WTC11 (cell line): Measurements from ENCODE around the gene SERAC1. TPM values are rescaled to one million over a fixed set of nuclear protein-coding genes. Genes with fewer than 3 reads are reported as not detected.

Experiments used
- ATAC-seq: fragments of 200-7000 bp; cut with Tn5 transposase; 2 replicates; pipeline ENCODE4 v1.10.0; 2021; ENCODE audit warnings: mild to moderate bottlenecking, moderate library complexity
- CTCF ChIA-PET: fragments of 300-600 bp; sonication (Branson Sonifier 250); formaldehyde crosslinking; loops from one replicate; lab custom pipeline; 2021; ENCODE audit warnings: antibody characterized with exemption; lab: Charles Lee
- POLR2A ChIA-PET: fragments of 350-600 bp; sonication (Branson Sonifier 250); formaldehyde crosslinking; loops from one replicate; lab custom pipeline; 2021; ENCODE audit warnings: antibody characterized with exemption; lab: Charles Lee
- DNase-seq: peaks from one replicate; pipeline ENCODE4 v3.0.0; 2021; ENCODE audit warnings: low spot score
- H3K27ac Mint-ChIP-seq: 2 replicates; pipeline ENCODE4 v1.8.0; 2021; ENCODE audit warnings: mixed read lengths
- H3K27me3 Mint-ChIP-seq: 2 replicates; pipeline ENCODE4 v1.8.0; 2021; ENCODE audit warnings: low read depth, mild to moderate bottlenecking, moderate library complexity, mixed read lengths
- H3K36me3 Mint-ChIP-seq: 2 replicates; pipeline ENCODE4 v1.8.0; 2021; ENCODE audit warnings: mixed read lengths
- H3K4me1 Mint-ChIP-seq: 2 replicates; pipeline ENCODE4 v1.8.0; 2022; ENCODE audit warnings: mixed read lengths
- H3K4me3 Mint-ChIP-seq: 2 replicates; pipeline ENCODE4 v1.8.0; 2021; ENCODE audit warnings: mild to moderate bottlenecking, moderate library complexity, mixed read lengths
- H3K9me3 Mint-ChIP-seq: 2 replicates; pipeline ENCODE4 v1.8.0; 2021; ENCODE audit warnings: mixed read lengths
- EMX1 ChIP-seq: fragments of 250-450 bp; sonication (Bioruptor Pico); IDR thresholded peaks from 2 replicates; pipeline ENCODE4 v1.8.0; 2021; ENCODE audit warnings: mild to moderate bottlenecking
- HMGA2 ChIP-seq: fragments of 250-450 bp; sonication (Bioruptor Pico); IDR thresholded peaks from 2 replicates; pipeline ENCODE4 v1.4.0; 2021; ENCODE audit warnings: mild to moderate bottlenecking, moderate library complexity
- NR1H2 ChIP-seq: sonication (generic); formaldehyde crosslinking; IDR thresholded peaks from 2 replicates; pipeline ENCODE4 v1.9.0; 2021; ENCODE audit warnings: mild to moderate bottlenecking, moderate library complexity, missing genetic modification reagents
- RELA ChIP-seq: sonication (generic); formaldehyde crosslinking; IDR thresholded peaks from 2 replicates; pipeline ENCODE4 v1.8.1; 2022; ENCODE audit warnings: missing genetic modification reagents, mild to moderate bottlenecking, borderline replicate concordance
- total RNA-seq: library from RNA; stranded (reverse); gene quantifications from 3 replicates; pipeline ENCODE4 v1.2.3, GENCODE V29; 2021
- TF ChIP-seq, protein P1 (sequence below): sonication (generic); formaldehyde crosslinking; IDR thresholded peaks from 2 replicates; pipeline ENCODE4 v1.8.1; 2022; ENCODE audit warnings: missing genetic modification reagents, borderline replicate concordance
- TF ChIP-seq, protein P2 (sequence below): sonication (generic); formaldehyde crosslinking; IDR thresholded peaks from 2 replicates; pipeline ENCODE4 v1.8.0; 2022; ENCODE audit warnings: mild to moderate bottlenecking, missing genetic modification reagents
- TF ChIP-seq, protein P3 (sequence below): fragments of 250-450 bp; sonication (Bioruptor Pico); IDR thresholded peaks from 2 replicates; pipeline ENCODE4 v1.9.0; 2021; ENCODE audit warnings: mild to moderate bottlenecking
- TF ChIP-seq, protein P4 (sequence below): sonication (generic); formaldehyde crosslinking; IDR thresholded peaks from 2 replicates; pipeline ENCODE4 v1.8.1; 2023; ENCODE audit warnings: mild to moderate bottlenecking, missing genetic modification reagents, moderate library complexity
- TF ChIP-seq, protein P5 (sequence below): fragments of 250-450 bp; sonication (Bioruptor Pico); IDR thresholded peaks from 2 replicates; pipeline ENCODE4 v1.9.0; 2021; ENCODE audit warnings: mild to moderate bottlenecking, borderline replicate concordance
- TF ChIP-seq, protein P6 (sequence below): fragments of 200-600 bp; IDR thresholded peaks from 2 replicates; pipeline ENCODE4 v1.8.0; 2022; ENCODE audit warnings: antibody characterized with exemption

Gene SERAC1
- total RNA-seq, 1 experiment from 2014 or later = 14.1 TPM

DNA sequence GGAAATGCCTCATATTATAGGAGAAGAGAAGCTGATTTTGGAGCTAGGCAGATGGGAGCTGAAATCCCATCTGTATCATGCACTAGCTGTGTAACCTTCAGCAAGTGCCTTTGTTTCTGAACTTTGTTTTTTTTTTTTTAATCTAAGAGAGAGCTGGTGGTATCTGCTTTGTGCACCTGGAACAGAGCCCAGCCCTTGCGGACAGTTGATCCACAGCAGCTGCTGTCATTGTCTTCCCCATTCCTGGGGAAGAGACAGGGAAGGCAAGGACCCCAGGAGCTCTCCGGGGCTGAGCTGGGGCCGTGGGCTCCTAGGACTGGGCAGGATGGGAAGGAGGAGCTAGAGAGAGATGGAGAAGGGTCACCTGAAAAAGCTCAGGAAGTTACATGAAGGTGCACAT, 94.3 kb downstream of the SERAC1 start:
- Mint-ChIP-seq H3K4me1 (peaks cover 7% of the 10 kb centered on the region), H3K36me3 (peaks cover 23% of the 10 kb centered on the region), H3K9me3 (no peaks in the 10 kb centered on the region), H3K4me3 (no peak overlapping the region), H3K27ac (peak overlapping the region; percentile 36; the same call in 1 of the 2 replicates), H3K27me3 (no peaks in the 10 kb centered on the region)
- ChIA-PET CTCF (interaction anchor here (0.8 to 2.3 kb wide), 2 partner anchors 47 to 182 kb away, joined by 3 to 9 read pairs; no protein-coding TSS in a partner anchor), POLR2A (no interaction called here)
- no peak for ATAC-seq
- TF ChIP-seq EMX1 (CRISPR knock-in tag) (no peak), RELA (CRISPR knock-in tag) (no peak), NR1H2 (no peak), HMGA2 (CRISPR knock-in tag) (no peak)
- TF ChIP-seq, protein P1, sequence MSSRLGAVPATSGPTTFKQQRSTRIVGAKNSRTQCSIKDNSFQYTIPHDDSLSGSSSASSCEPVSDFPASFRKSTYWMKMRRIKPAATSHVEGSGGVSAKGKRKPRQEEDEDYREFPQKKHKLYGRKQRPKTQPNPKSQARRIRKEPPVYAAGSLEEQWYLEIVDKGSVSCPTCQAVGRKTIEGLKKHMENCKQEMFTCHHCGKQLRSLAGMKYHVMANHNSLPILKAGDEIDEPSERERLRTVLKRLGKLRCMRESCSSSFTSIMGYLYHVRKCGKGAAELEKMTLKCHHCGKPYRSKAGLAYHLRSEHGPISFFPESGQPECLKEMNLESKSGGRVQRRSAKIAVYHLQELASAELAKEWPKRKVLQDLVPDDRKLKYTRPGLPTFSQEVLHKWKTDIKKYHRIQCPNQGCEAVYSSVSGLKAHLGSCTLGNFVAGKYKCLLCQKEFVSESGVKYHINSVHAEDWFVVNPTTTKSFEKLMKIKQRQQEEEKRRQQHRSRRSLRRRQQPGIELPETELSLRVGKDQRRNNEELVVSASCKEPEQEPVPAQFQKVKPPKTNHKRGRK (CRISPR knock-in tag) = no peak
- TF ChIP-seq, protein P2, sequence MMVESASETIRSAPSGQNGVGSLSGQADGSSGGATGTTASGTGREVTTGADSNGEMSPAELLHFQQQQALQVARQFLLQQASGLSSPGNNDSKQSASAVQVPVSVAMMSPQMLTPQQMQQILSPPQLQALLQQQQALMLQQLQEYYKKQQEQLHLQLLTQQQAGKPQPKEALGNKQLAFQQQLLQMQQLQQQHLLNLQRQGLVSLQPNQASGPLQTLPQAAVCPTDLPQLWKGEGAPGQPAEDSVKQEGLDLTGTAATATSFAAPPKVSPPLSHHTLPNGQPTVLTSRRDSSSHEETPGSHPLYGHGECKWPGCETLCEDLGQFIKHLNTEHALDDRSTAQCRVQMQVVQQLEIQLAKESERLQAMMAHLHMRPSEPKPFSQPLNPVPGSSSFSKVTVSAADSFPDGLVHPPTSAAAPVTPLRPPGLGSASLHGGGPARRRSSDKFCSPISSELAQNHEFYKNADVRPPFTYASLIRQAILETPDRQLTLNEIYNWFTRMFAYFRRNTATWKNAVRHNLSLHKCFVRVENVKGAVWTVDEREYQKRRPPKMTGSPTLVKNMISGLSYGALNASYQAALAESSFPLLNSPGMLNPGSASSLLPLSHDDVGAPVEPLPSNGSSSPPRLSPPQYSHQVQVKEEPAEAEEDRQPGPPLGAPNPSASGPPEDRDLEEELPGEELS = no peak
- TF ChIP-seq, protein P3, sequence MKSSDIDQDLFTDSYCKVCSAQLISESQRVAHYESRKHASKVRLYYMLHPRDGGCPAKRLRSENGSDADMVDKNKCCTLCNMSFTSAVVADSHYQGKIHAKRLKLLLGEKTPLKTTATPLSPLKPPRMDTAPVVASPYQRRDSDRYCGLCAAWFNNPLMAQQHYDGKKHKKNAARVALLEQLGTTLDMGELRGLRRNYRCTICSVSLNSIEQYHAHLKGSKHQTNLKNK = no peak
- TF ChIP-seq, protein P4, sequence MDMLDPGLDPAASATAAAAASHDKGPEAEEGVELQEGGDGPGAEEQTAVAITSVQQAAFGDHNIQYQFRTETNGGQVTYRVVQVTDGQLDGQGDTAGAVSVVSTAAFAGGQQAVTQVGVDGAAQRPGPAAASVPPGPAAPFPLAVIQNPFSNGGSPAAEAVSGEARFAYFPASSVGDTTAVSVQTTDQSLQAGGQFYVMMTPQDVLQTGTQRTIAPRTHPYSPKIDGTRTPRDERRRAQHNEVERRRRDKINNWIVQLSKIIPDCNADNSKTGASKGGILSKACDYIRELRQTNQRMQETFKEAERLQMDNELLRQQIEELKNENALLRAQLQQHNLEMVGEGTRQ (CRISPR knock-in tag) = no peak
- no peak for DNase-seq

DNA sequence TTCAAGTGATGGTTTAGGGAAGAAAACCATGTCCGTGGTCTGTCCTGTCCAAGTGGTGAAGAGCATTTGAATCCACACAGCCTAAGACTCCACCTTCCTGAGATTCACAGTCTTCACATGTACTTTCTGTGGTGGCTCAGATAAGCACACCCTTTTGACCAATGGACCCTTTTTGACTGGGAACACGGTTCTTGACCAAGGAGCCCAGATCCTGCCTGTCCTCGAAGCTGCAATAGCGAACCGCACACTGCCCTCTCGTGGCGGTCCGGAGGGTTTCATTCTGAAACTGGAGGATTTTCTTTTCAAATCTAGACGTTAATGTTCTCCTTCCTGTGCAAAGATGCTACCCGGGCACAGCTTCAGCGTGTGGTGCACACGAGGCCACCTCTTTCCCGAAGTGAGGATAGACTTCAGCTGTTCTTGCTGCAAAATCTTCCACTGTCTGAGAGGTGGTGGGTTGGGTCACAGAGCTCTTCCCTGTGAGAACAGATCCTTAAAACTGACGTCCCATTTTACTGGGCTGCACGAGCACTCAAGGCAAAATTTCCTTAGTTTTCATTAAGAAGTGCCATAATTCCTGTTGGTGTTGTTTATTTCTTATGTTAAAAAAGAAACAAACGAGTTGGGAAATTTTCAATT, 95.9 kb downstream of the SERAC1 start:
- H3K36me3 Mint-ChIP-seq = peaks cover 13% of the 10 kb centered on the region
- DNase-seq (peak; percentile 75), ATAC-seq (peak; percentile 79)
- H3K4me3 Mint-ChIP-seq = no peak overlapping the region
- CTCF ChIA-PET = interaction anchor here (0.5 to 2.1 kb wide), 27 partner anchors 9 to 837 kb away, joined by 3 to 13 read pairs (median 4); no protein-coding TSS in a partner anchor
- POLR2A ChIA-PET = no interaction called here
- no peaks in the 10 kb centered on the region for H3K27me3 Mint-ChIP-seq
- peak overlapping the region; percentile 61; the same call in 1 of the 2 replicates for H3K27ac Mint-ChIP-seq
- peaks cover 12% of the 10 kb centered on the region for H3K4me1 Mint-ChIP-seq
- TF ChIP-seq, protein P5, sequence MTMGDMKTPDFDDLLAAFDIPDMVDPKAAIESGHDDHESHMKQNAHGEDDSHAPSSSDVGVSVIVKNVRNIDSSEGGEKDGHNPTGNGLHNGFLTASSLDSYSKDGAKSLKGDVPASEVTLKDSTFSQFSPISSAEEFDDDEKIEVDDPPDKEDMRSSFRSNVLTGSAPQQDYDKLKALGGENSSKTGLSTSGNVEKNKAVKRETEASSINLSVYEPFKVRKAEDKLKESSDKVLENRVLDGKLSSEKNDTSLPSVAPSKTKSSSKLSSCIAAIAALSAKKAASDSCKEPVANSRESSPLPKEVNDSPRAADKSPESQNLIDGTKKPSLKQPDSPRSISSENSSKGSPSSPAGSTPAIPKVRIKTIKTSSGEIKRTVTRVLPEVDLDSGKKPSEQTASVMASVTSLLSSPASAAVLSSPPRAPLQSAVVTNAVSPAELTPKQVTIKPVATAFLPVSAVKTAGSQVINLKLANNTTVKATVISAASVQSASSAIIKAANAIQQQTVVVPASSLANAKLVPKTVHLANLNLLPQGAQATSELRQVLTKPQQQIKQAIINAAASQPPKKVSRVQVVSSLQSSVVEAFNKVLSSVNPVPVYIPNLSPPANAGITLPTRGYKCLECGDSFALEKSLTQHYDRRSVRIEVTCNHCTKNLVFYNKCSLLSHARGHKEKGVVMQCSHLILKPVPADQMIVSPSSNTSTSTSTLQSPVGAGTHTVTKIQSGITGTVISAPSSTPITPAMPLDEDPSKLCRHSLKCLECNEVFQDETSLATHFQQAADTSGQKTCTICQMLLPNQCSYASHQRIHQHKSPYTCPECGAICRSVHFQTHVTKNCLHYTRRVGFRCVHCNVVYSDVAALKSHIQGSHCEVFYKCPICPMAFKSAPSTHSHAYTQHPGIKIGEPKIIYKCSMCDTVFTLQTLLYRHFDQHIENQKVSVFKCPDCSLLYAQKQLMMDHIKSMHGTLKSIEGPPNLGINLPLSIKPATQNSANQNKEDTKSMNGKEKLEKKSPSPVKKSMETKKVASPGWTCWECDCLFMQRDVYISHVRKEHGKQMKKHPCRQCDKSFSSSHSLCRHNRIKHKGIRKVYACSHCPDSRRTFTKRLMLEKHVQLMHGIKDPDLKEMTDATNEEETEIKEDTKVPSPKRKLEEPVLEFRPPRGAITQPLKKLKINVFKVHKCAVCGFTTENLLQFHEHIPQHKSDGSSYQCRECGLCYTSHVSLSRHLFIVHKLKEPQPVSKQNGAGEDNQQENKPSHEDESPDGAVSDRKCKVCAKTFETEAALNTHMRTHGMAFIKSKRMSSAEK = no peak
- TF ChIP-seq, protein P6, sequence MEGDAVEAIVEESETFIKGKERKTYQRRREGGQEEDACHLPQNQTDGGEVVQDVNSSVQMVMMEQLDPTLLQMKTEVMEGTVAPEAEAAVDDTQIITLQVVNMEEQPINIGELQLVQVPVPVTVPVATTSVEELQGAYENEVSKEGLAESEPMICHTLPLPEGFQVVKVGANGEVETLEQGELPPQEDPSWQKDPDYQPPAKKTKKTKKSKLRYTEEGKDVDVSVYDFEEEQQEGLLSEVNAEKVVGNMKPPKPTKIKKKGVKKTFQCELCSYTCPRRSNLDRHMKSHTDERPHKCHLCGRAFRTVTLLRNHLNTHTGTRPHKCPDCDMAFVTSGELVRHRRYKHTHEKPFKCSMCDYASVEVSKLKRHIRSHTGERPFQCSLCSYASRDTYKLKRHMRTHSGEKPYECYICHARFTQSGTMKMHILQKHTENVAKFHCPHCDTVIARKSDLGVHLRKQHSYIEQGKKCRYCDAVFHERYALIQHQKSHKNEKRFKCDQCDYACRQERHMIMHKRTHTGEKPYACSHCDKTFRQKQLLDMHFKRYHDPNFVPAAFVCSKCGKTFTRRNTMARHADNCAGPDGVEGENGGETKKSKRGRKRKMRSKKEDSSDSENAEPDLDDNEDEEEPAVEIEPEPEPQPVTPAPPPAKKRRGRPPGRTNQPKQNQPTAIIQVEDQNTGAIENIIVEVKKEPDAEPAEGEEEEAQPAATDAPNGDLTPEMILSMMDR = peak; percentile 83
- H3K9me3 Mint-ChIP-seq = no peaks in the 10 kb centered on the region
